GM21723 (cell line): Measurements from ENCODE around the gene NTS.

Experiments
- ATAC-seq: cut with Tn5 transposase; IDR thresholded peaks from one replicate; pipeline ENCODE4 v1.9.1; 2021; ENCODE audit warnings: mild to moderate bottlenecking, moderate library complexity; ENCODE audit not compliant: unreplicated experiment

The NTS gene

GRCh38 chr12:85920324-85920947 is 46.3 kb downstream of the NTS start:
- ATAC-seq: peak; percentile 77

GRCh38 chr12:85923767-85924331 is 49.8 kb downstream of the NTS start:
- no peak for ATAC-seq

- ATAC-seq: no peak
Observed at GRCh38 chr12:85927166-85927565, 53.1 kb downstream of the NTS start.
